ENCODE measurements around the gene CDH20.

The CDH20 gene

GRCh38 chr18:61572084-61572655 lies 238.9 kb downstream of the CDH20 start:
- in situ Hi-C loops (cut with HindIII; ENCODE audit: low sequenced_read_pairs), result no loop called here

DNA sequence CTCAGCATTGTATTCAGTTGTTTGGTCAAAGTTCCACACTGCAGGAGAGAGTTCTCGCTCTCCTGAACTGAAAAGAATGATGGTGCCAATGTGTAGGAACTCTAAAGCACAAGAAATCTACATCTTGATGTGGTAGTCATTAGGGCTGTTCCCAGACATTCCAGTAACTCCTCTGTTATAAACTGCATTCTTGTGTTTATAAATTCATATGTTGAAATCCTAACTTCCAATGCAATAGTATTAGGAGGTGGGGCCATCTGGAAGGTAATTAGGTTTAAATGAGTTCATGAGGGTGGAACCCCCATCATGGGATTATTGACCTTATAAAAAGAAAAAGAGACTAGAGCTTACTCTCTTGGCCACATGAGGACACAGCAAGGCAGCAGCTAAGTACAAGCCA lies 239.6 kb downstream of the CDH20 start:
- in situ Hi-C loops (cut with HindIII; ENCODE audit: low sequenced_read_pairs), result no loop called here

GRCh38 chr18:61574665-61575064 lies 241.4 kb downstream of the CDH20 start:
- in situ Hi-C loops (cut with HindIII; ENCODE audit: low sequenced_read_pairs), result no loop called here

DNA sequence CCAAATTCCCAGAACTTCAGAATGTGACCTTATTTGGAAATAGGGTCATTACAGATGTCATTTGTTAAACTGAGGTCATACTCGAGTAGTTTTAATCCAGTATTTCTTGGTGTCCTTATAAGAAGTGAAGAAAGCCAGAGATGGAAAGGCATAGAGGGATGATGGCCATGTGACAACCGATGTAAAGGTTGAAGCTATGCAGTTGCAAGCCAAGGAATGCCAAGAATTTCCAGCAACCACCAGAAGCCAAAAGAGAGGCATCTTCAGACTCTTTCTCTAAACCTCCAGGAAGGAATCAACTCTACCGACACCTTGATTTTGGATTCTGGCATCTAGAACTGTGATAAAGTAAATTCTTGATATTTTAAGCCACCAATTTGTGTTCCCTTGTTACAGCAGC lies 242.2 kb downstream of the CDH20 start:
- in situ Hi-C loops (cut with HindIII; ENCODE audit: low sequenced_read_pairs), result no loop called here

DNA sequence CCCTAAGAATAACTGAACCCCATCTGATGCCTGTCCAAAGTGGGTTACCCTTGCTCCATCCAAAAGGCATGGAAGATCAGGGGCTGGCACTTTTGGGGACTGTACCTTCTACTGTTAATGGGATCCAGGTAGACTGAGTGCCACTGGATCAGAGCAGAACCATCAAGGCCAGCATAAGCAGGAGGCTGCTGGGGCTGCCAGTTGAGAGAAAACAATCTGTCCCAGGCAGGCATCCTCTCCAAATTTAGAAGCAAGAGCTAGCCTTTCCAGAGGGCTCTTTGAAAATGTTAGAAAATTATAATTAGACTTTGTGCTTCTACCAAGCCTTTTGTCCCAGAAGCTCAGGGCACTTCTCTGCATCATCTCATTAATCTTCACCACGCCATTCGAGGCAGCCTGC lies 245.6 kb downstream of the CDH20 start:
- in situ Hi-C loops (cut with HindIII; ENCODE audit: low sequenced_read_pairs), result no loop called here

- in situ Hi-C loops (cut with HindIII; ENCODE audit: low sequenced_read_pairs), result no loop called here
These were observed 246.4 kb downstream of the CDH20 start for GRCh38 chr18:61579581-61579980.

GRCh38 chr18:61580046-61580445 lies 246.8 kb downstream of the CDH20 start:
- in situ Hi-C loops (cut with HindIII; ENCODE audit: low sequenced_read_pairs), result no loop called here

DNA sequence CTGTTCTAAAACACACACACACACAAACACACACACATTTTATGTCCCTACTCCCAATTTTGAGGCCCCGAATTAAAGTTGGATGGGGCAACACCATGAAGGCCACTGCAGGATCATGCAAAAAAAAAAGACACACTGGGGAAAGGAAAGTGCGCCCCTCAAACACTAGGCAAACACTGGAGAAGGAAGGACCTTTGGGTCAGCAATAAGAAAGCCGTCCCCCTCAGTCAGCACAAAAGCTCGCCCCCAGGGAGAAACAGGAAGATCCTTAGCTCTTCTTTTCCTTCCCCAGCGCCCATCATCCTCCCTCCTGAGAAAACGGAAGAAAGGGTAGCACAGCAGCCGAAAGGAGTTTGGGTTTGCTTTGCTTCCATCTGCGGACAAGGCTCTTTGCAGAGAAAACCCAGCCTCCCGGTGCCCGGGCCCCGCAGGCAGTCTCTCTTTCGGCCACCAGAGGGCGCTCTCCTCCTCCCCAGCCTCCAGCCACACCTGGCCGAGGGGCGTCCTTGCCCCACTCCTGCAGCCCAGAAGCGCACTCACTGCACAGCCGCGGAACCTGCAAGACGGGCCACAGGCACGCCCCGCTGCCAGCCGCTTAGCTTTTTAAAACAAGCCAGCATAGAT lies 248.5 kb downstream of the CDH20 start:
- in situ Hi-C loops (cut with HindIII; ENCODE audit: low sequenced_read_pairs), result no loop called here

DNA sequence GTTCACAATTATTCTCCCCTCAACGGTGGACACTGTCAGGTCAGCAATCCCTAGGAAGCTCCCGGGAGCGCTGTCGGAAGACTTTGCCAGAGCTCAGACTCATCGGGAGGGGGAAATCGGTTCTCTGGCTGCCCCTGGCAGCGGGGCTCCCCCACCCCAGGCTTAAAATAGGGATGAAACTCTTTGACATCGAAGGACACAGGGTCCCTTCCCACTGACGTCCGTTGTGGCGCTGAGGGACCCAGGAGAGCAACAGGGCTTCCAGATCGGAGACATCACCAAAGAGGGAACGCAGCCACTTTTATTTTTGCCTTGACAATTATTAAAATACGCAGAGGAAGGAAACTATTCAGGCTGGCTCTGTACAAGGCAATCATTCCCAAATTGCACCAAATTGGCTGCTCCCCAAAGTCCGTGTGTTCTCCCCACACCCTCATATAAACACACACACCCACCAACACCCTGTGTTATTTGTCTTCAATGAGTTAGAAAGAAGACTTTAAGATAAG lies 249.0 kb downstream of the CDH20 start:
- in situ Hi-C loops (cut with HindIII; ENCODE audit: low sequenced_read_pairs), result no loop called here

GRCh38 chr18:61583548-61583947 lies 250.3 kb downstream of the CDH20 start:
- in situ Hi-C loops (cut with HindIII; ENCODE audit: low sequenced_read_pairs), result no loop called here

GRCh38 chr18:61587865-61588264 lies 254.6 kb downstream of the CDH20 start:
- in situ Hi-C loops (cut with HindIII; ENCODE audit: low sequenced_read_pairs), result no loop called here

DNA sequence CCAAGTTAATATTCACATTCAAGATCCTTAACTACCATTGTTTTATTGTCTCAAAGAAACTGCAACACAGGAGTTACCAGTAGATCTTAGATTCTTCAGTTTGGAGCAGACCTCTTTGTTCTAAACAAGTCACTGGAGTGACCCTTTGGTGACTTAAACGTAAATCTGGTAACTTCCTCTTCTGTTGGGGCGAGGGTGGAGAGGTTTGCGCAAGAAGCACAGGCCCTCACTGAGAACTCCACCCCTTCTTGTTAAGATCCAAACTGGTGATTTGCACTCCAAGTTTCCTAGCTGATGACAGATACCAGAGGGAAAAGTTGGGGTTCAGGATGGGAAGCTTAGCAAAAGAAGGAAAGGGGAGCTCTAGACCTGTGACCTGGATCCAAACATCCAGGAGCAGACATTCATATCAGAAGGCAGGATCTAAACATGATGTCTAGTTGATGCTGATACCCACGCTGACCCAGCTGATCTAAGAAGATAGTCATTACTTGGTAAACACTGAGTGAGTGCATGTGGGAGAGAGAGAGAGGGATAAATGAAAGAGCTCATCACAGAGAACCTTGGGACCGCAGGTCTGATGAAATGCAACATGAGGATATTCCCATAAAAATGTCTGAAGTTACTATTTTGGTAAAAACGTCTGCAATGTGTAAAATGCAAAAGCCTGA lies 256.0 kb downstream of the CDH20 start:
- in situ Hi-C loops (cut with HindIII; ENCODE audit: low sequenced_read_pairs), result no loop called here

DNA sequence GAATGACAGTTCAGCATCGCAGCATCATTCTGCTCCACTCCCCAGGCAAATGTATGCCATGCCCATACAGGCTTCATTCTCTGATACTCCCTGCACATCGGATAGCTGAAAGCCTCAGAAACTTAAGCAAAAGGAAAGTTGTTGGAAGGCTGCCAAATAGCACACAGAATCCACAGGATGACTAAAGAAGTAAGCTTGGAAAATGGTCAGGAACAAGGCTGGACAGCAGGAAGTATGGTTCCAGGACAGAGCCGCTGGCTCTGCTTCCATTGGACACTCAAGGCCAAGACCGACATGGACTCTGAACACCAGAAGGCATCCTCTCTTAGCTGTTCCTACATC lies 256.5 kb downstream of the CDH20 start:
- in situ Hi-C loops (cut with HindIII; ENCODE audit: low sequenced_read_pairs), result no loop called here

- in situ Hi-C loops (cut with HindIII; ENCODE audit: low sequenced_read_pairs), result no loop called here
These were observed 258.0 kb downstream of the CDH20 start for GRCh38 chr18:61591253-61591652.

DNA sequence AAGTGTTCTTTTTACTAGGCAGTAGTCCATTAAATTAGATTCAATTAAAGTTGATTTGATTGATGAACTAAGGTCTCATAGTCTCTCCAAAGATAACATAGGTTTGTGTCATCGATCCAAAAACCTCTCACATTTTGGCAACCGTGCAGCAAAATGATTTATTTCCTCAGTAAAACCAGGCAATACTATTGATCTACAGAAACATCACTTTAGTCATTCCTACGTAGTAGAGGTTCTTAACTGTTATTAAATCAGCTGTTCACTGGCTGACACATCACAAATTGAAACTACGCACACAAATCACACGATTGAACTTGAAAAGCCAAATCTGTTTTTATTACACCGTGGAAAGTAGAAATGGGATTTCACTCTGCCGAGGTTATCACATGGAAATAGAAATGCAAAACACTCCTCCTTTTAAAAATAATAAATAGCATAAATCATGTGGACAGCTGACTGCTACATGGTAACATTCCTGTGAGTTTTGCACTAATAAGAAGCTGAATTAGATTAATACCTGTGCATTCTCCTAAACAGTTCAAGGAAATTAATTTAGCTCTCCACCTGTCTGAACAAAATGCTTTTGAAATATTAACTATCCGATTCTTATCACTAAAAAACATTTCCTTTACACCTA lies 262.5 kb downstream of the CDH20 start:
- in situ Hi-C loops (cut with HindIII; ENCODE audit: low sequenced_read_pairs), result no loop called here

DNA sequence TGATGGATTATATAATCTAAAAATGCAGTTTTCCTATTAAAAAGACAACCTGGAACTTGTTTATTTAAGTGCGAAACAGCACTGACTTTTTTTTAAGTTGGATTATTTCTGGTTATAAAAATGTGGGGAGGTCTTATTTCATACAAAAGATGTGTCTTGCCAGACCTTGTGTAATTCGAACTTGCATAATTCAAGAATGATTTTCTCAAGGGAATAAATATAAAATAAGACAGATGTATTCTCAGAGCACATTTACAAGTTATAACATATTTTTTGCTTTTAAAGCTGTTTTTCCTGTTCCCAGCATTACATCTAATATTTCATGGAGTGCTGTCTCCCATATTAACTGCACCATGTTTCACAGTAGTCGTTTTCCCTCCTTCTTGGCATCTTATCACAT lies 263.1 kb downstream of the CDH20 start:
- in situ Hi-C loops (cut with HindIII; ENCODE audit: low sequenced_read_pairs), result no loop called here

- in situ Hi-C loops (cut with HindIII; ENCODE audit: low sequenced_read_pairs), result no loop called here
These were observed 264.1 kb downstream of the CDH20 start for GRCh38 chr18:61597316-61597715.

GRCh38 chr18:61600422-61600821 lies 267.2 kb downstream of the CDH20 start:
- in situ Hi-C loops (cut with HindIII; ENCODE audit: low sequenced_read_pairs), result no loop called here

DNA sequence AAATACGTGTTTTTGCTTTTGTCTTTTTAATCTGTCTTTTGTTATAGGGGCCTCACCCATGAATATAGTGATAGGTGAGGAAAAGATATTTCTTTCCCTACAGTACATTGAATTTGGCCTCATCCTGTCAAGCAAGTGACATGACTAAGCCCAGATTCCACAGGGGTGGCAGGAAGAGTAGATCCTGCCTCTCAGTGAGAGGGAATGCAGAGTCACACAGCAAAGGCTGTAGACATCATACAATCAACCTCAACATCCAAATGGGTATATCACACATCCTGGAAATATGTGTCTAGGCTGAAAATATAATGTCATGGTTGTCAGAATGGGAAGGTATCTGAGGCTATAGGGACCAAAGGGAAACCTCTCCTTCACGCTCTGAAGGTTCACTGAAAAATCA lies 269.6 kb downstream of the CDH20 start:
- in situ Hi-C loops (cut with HindIII; ENCODE audit: low sequenced_read_pairs), result no loop called here

All from DLD1 (cell line).